ENCODE measurements around the gene CHIT1.

GRCh38 chr1:203201516-203202205 lies 27.8 kb downstream of the CHIT1 start:
- no peak for TF ChIP-seq CTCF (IDR thresholded peaks at IDR 0.05; ENCODE audit: insufficient read depth, low read depth, low read length)
- TF ChIP-seq EZH2 (IDR thresholded peaks at IDR 0.05; ENCODE audit: insufficient read depth, low read length): no peak

All from astrocyte (in vitro differentiated cells and primary cell).